BJ (cell line): ENCODE data around the gene KIF1B. TPM values are rescaled to one million over a fixed set of nuclear protein-coding genes. Genes with fewer than 3 reads are reported as not detected.

Source experiments
- CTCF ChIA-PET: fragments of 350-600 bp; formaldehyde crosslinking; extraction: SDS; loops from one replicate; lab custom pipeline; 2021; ENCODE audit warnings: antibody characterized with exemption, inconsistent platforms; lab: Yijun Ruan, JAX
- POLR2A ChIA-PET: fragments of 300-600 bp; sonication (Branson Sonifier 250); formaldehyde crosslinking; extraction: SDS; loops from one replicate; lab custom pipeline; 2021; ENCODE audit warnings: antibody characterized with exemption; lab: Charles Lee
- DNase-seq: peaks from one replicate; pipeline ENCODE4 v3.0.0-alpha.2; 2011; ENCODE audit warnings: low read depth
- H3K27me3 ChIP-seq: 2 replicates; pipeline ENCODE4 v1.6.0; 2011; ENCODE audit warnings: low read length; ENCODE audit not compliant: control insufficient read depth, insufficient read depth
- H3K36me3 ChIP-seq: 2 replicates; pipeline ENCODE4 v1.5.1; 2011; ENCODE audit warnings: low read length; ENCODE audit not compliant: control insufficient read depth, insufficient read depth
- H3K4me3 ChIP-seq: 2 replicates; pipeline ENCODE4 v1.5.1; 2011; ENCODE audit warnings: low read depth, mild to moderate bottlenecking, control low read depth, low read length
- polyA plus RNA-seq: library from polyadenylated mRNA; depleted of rRNA; stranded (reverse); fragments of >200 nt; gene quantifications from 2 replicates; pipeline ENCODE4 v1.2.3, GENCODE V29; 2011
- TF ChIP-seq, protein P1 (sequence below): IDR thresholded peaks from 2 replicates; pipeline ENCODE4 v1.5.1; 2011; ENCODE audit warnings: low read depth, mild to moderate bottlenecking, control low read depth, inconsistent platforms, low read length, moderate library complexity; ENCODE audit not compliant: insufficient read depth

The KIF1B gene
- polyA plus RNA-seq, 1 experiment = 11.8 TPM

DNA sequence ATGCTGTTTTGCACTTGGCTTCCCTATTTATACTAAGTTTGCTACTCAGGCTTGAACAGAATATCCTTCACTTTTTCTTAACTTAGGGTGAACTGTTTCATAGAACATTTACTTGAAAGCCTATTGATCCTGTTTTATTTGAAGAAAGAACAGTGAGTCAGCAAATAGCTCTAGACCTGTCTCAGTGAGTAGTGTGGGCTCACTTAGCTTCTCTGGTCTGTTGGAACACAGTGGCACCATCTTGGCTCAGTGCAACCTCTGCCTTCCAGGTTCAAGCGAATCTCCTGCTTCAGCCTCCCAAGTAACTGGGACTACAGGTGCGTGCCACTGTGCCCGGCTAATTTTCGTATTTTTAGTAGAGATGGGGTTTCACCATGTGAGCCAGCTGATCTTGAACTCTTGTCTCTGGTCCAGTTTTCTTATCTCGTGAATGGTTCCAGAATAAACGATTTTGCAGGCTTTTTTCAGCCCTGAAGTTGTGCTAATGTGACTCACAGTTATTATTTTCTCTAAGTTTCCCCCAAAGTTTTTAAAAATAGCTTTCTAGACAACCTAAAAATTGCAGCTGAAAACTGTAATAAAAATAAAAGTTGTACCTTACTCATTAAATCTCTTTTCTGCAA, 76.8 kb downstream of the KIF1B start:
- no peak overlapping the region for H3K4me3 ChIP-seq
- POLR2A ChIA-PET = no interaction called here
- TF ChIP-seq, protein P1, sequence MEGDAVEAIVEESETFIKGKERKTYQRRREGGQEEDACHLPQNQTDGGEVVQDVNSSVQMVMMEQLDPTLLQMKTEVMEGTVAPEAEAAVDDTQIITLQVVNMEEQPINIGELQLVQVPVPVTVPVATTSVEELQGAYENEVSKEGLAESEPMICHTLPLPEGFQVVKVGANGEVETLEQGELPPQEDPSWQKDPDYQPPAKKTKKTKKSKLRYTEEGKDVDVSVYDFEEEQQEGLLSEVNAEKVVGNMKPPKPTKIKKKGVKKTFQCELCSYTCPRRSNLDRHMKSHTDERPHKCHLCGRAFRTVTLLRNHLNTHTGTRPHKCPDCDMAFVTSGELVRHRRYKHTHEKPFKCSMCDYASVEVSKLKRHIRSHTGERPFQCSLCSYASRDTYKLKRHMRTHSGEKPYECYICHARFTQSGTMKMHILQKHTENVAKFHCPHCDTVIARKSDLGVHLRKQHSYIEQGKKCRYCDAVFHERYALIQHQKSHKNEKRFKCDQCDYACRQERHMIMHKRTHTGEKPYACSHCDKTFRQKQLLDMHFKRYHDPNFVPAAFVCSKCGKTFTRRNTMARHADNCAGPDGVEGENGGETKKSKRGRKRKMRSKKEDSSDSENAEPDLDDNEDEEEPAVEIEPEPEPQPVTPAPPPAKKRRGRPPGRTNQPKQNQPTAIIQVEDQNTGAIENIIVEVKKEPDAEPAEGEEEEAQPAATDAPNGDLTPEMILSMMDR = no peak
- CTCF ChIA-PET = interaction anchor here (0.6 to 2.2 kb wide), 4 partner anchors 9 to 77 kb away, joined by 3 to 8 read pairs (median 6); partner anchors contain the start of gene KIF1B
- DNase-seq = no peak
- peaks cover 8% of the 10 kb centered on the region for H3K36me3 ChIP-seq
- no peaks in the 10 kb centered on the region for H3K27me3 ChIP-seq

DNA sequence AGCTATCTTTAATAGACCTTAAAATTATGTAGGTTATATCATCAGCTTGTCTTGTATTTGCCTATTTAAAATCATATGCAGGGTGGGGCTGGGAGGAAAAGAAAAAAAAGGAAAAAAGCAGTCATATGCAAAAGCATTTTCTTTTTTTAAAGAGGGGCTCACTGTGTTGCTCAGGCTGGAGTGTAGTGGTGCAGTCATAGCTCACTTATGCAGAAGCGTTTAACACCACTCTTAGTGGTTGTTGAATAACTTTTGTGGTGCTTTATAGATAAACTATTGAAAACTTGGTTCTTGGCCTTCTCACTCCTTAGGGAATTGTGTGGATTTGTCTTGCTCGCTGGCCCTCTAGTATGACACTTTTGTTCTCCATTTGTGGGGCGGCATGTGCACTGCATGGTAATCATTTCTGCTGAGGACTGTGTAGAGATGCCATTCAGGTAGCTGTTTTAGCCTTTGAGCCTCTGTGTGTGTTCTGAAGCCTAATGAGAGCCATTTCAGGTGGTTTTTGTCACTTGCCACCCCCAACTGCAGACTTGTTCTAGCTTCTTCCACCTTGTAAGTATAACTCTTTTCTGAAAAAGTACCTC, 77.8 kb downstream of the KIF1B start:
- POLR2A ChIA-PET = no interaction called here
- no peaks in the 10 kb centered on the region for H3K27me3 ChIP-seq
- peaks cover 7% of the 10 kb centered on the region for H3K36me3 ChIP-seq
- no peak for DNase-seq
- TF ChIP-seq, protein P1 = no peak
- H3K4me3 ChIP-seq = no peak overlapping the region
- CTCF ChIA-PET = interaction anchor here (0.8 to 2.2 kb wide), 3 partner anchors 8 to 78 kb away, joined by 3 to 8 read pairs (median 7); partner anchors contain the start of gene KIF1B

DNA sequence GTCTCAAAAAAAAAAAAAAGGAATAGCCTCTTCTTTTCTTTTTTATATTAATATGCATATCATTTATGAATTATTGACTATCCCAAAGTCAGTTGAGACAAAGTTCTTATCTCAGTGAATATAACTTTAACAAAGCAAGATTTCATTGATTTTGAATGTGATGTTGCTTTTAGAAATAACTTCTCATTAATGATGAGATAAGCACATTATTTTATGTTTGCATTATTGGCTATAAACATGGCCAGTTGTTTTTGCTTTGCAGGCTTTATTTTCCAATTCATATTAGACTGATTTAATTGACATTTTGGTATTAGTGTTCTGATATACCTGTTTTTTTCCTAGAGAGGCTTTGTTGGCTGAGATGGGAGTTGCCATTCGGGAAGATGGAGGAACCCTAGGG, 81.3 kb downstream of the KIF1B start:
- CTCF ChIA-PET = interaction anchor here (1.2 kb wide), 1 partner anchor 81 kb away, joined by 3 read pairs; the partner anchor contains the start of gene KIF1B
- POLR2A ChIA-PET = no interaction called here

DNA sequence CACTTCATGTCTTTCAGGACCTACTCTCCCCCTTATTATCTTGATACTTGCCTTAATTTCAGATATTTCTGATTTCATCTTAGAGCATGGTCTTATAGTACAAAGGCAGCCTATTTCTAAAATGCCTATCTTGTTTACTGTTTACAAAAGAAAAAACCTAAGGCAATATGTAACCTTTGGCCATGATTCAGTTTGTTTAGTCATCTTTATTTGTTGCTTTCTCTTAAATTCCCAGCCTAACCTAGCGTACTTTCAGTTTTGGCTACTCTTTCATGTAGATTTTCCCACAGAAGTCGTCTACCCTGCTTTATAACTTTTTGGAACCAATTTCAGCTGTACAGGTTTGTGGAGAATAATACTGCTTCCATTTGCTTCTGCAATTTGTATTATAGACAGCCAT, 81.8 kb downstream of the KIF1B start:
- Histone ChIP-seq H3K27me3 (no peaks in the 10 kb centered on the region), H3K4me3 (no peak overlapping the region), H3K36me3 (peaks cover 3% of the 10 kb centered on the region)
- ChIA-PET CTCF (interaction anchor here (1.2 kb wide), 1 partner anchor 82 kb away, joined by 3 read pairs; the partner anchor contains the start of gene KIF1B), POLR2A (no interaction called here)
- no peak for DNase-seq
- TF ChIP-seq, protein P1 = no peak

More for the DNA sequence above, 81.3 kb downstream of the KIF1B start:
- DNase-seq = no peak
- Histone ChIP-seq H3K4me3 (no peak overlapping the region), H3K27me3 (no peaks in the 10 kb centered on the region), H3K36me3 (peaks cover 5% of the 10 kb centered on the region)
- TF ChIP-seq, protein P1 = no peak

DNA sequence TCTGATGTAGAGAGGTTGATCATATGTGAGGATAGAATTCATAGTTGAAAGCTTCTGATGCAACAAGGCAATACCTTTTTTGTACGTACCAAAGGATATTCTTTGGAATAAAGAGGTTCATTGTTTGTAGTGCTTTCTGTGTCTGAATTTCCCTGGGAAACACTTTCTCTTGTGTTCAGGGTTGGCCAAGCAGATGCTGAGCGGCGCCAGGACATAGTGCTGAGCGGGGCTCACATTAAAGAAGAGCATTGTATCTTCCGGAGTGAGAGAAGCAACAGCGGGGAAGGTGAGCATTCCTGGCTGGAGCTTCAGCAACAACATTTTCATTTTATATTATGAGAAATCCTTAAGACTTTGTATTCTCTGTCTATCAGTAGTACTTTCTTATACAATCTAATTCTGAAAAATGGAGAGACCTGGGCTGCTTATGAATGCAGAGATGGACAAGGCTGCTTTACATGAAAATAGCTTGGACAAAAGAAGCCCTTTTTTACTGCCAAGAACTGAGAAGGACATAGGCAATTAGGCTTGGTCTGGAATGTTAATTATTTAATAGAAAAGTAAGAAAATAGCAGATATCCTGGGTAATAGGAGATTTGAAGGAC, 85.2 kb downstream of the KIF1B start:
- Histone ChIP-seq H3K36me3 (peaks cover 5% of the 10 kb centered on the region), H3K27me3 (no peaks in the 10 kb centered on the region), H3K4me3 (no peak overlapping the region)
- ChIA-PET CTCF (interaction anchor here (1.8 kb wide), 1 partner anchor 8 kb away, joined by 8 read pairs; no protein-coding TSS in a partner anchor), POLR2A (no interaction called here)
- TF ChIP-seq, protein P1 = no peak
- no peak for DNase-seq
